ENCODE measurements around the gene DLGAP5. TPM values are rescaled to one million over a fixed set of nuclear protein-coding genes. Genes with fewer than 3 reads are reported as not detected.

The DLGAP5 gene, protein sequence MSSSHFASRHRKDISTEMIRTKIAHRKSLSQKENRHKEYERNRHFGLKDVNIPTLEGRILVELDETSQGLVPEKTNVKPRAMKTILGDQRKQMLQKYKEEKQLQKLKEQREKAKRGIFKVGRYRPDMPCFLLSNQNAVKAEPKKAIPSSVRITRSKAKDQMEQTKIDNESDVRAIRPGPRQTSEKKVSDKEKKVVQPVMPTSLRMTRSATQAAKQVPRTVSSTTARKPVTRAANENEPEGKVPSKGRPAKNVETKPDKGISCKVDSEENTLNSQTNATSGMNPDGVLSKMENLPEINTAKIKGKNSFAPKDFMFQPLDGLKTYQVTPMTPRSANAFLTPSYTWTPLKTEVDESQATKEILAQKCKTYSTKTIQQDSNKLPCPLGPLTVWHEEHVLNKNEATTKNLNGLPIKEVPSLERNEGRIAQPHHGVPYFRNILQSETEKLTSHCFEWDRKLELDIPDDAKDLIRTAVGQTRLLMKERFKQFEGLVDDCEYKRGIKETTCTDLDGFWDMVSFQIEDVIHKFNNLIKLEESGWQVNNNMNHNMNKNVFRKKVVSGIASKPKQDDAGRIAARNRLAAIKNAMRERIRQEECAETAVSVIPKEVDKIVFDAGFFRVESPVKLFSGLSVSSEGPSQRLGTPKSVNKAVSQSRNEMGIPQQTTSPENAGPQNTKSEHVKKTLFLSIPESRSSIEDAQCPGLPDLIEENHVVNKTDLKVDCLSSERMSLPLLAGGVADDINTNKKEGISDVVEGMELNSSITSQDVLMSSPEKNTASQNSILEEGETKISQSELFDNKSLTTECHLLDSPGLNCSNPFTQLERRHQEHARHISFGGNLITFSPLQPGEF
- total RNA-seq, result under 1 TPM in 1 of 2 donors, not detected in 1; 0.12 TPM
- 0.35 to 0.38 reads per million in 2 donors for total RNA-seq

DNA sequence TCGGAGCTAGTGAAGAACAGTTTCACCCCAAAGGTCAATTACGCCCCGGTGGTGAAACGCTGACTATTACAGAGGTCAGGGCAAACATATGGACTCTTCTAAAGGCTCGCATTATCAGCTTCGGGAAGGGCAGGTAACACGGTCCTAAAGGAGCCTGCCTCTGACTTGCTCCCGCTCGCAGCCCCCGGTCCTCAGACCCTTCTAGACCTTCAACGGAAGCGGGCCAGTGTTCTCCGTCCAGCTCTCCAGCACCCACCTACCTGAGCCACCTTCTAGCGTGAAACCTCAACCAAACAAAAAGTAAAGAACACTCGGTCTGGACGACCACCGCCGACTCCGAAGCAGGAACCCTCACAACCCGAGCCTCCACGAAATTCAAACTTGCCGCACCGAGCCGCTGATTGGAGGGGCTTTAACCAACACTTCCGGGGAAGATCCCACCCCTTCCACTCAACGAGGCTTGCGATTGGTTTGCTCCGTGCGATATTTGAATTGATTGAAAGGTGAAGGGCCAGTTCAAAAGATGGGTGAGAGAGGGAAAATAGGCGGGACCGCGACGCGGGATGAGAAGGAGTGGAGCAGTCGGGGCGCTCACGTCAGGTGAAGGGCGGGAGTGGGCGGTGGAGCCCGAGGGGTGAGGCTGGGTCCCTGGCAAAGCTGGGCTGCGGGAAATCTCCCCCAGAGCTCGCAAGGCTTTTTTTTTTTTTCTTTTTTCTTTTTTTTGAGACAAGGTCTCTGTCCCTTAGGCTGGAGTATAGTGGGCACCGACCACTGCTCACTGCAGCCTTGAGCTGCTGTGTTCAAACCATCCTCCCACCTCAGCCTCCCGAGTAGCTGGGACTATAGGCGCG is at the start of gene DLGAP5:
TSS of gene DLGAP5 (minus strand) at position 383 of the 851 bp plus-strand sequence. CDS start 2,406 bp downstream, outside the sequence.
- peak; percentile 98 for ATAC-seq
- H3K27me3 Mint-ChIP-seq, result no peaks in the 10 kb centered on the region
- H3K9me3 ChIP-seq (ENCODE audit: control insufficient read depth, low read length, poor library complexity, severe bottlenecking), result no peaks in the 10 kb centered on the region
- peak within 1 kb of the TSS; percentile 95 for H3K4me3 Mint-ChIP-seq
- peak within 1 kb of the TSS; percentile 59 for H3K27ac Mint-ChIP-seq
- DNase-seq, result peak; percentile 73 to 85 (median 81)
- no peaks in the 10 kb centered on the region for H3K36me3 Mint-ChIP-seq (ENCODE audit: low read depth)
- peaks cover 21% of the 10 kb centered on the region for H3K4me1 Mint-ChIP-seq

DNA sequence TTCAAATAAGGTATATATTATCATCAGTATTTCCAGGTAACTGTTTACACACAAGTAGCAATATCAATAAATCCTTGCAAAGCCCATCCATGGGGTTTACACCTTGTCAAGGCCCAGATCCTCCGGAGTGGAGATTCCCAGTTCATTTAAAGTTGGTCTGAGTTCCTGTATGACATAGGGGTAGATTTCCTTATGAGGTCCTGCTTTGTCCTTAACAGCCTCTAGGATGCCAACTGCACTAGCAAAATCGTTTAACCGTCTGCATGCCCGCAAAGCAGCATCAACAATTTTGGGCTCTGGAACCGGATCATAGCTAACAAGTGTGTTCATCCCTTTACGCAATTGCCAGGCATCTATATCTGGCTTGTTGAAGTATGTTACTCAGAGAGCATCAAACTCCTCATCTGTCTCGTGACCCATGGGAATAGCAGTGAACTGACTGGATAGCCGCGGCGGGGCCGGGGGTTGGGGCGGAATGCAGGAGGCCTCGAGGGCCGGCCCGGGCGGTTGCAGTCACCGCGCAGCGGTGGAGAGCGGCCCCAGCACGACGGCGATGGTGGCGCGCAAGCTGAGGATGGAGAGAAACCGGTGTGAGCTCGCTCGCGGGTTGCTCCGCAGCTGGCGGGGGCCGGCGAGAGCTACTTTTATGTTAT is 49.3 kb upstream of the DLGAP5 start:
- ATAC-seq (no peak), DNase-seq (no peak)
- peaks cover 3% of the 10 kb centered on the region for H3K36me3 Mint-ChIP-seq (ENCODE audit: low read depth)
- peaks cover 3% of the 10 kb centered on the region for H3K4me1 Mint-ChIP-seq
- H3K27ac Mint-ChIP-seq, result no peak overlapping the region
- no peaks in the 10 kb centered on the region for H3K9me3 ChIP-seq (ENCODE audit: control insufficient read depth, low read length, poor library complexity, severe bottlenecking)
- H3K4me3 Mint-ChIP-seq, result no peak overlapping the region
- H3K27me3 Mint-ChIP-seq, result peaks cover 32% of the 10 kb centered on the region

DNA sequence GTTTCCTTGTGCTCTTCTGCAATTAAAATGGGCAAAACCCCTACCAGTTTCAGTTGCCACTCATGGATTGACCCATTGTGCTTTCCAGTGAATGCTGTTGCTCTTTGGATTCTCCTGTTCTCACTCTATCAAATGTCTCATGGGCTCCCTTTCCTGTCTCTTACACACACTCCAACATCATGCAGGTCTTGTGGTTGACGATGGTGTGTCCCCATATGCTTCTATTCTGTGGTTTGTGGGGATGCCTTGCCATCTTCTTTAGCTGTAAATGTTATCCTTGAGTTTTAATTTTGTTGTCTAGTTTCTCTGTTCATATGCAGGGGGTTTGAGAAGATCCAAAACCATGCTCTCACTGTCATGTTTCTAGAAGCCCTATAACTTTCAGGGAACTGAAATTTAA is 47.9 kb upstream of the DLGAP5 start:
- no peaks in the 10 kb centered on the region for H3K9me3 ChIP-seq (ENCODE audit: control insufficient read depth, low read length, poor library complexity, severe bottlenecking)
- Mint-ChIP-seq H3K4me1 (peaks cover 3% of the 10 kb centered on the region), H3K27me3 (peaks cover 38% of the 10 kb centered on the region), H3K36me3 (ENCODE audit: low read depth) (peaks cover 2% of the 10 kb centered on the region), H3K4me3 (no peak overlapping the region), H3K27ac (no peak overlapping the region)
- no peak for DNase-seq
- ATAC-seq, result no peak

DNA sequence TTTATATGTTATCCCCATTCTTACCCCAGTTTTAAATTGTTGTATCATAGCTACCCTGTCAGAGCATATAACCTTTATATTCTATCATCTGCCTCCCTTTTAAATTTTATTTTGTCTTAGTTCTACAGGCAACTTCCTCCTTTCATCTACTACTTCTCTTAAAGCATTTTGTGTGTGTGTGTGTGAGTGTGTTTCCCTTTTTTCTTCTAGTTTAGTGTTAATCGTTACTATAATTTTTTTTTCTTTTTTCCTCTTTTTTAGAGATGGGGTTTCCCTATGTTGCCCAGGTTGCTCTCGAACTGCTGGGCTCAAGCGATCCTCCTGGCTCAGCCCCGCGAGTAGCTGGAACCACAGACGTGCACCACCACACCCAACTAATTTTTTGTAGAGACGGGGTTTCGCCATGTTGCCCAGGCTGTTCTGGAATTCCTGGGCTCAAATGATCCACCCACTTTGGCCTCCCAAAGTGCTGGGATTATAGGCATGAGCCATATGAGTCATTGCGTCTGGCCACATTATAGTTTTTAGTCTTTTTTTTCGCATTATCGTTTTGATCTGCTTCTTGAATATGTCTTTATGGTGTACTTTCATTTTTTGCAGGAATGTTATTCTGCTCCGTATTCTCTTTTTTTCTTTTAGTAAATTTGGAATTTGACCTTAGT is 46.8 kb upstream of the DLGAP5 start:
- H3K9me3 ChIP-seq (ENCODE audit: control insufficient read depth, low read length, poor library complexity, severe bottlenecking), result no peaks in the 10 kb centered on the region
- H3K27ac Mint-ChIP-seq, result no peak overlapping the region
- H3K27me3 Mint-ChIP-seq, result peaks cover 33% of the 10 kb centered on the region
- H3K4me3 Mint-ChIP-seq, result no peak overlapping the region
- DNase-seq (no peak), ATAC-seq (no peak)
- peaks cover 2% of the 10 kb centered on the region for H3K36me3 Mint-ChIP-seq (ENCODE audit: low read depth)
- H3K4me1 Mint-ChIP-seq, result peaks cover 3% of the 10 kb centered on the region

DNA sequence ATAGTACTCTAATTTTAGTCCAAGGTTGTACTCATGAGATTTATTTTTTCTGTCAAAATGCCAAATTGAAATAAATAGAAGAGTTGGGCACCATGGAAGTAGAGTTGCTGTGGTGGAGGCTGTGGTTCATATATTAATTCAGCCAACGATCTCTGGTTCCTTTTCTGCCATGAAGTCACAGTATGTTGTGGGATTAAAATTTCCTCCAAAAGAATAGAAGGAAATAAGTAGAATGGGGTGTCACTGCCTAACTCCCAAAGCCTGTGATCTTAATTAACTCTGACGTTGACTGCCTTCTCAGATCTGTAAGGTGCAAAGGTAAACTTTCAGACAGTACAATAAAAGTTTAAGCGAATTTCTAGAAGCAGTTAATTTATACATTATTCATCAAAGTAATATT is 42.2 kb upstream of the DLGAP5 start:
- Mint-ChIP-seq H3K4me1 (no peaks in the 10 kb centered on the region), H3K27me3 (peaks cover 34% of the 10 kb centered on the region)
- ATAC-seq, result no peak

DNA sequence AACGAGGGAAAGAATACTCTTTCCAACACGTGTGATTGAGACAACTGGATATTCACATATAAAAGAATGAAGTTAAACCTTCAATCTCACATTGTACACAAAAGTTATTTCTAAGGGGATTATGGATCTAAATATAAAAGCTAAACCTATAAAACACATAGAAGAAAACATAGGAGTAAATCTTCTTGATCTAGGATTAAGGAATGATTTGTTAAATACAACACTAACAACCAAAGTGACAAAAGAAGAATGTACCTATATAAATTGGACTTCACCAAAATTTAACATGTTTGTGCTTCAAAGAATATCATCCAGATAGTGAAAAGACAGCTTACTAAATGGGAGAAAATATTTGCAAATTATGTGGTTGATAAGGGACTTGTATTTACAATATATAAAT is 36.9 kb upstream of the DLGAP5 start:
- ATAC-seq, result no peak
- Mint-ChIP-seq H3K27me3 (peaks cover 31% of the 10 kb centered on the region), H3K4me3 (no peak overlapping the region)

More for the DNA sequence above, 42.2 kb upstream of the DLGAP5 start:
- no peaks in the 10 kb centered on the region for H3K9me3 ChIP-seq (ENCODE audit: control insufficient read depth, low read length, poor library complexity, severe bottlenecking)
- Mint-ChIP-seq H3K36me3 (ENCODE audit: low read depth) (peaks cover 2% of the 10 kb centered on the region), H3K4me3 (no peak overlapping the region), H3K27ac (no peak overlapping the region)
- DNase-seq, result no peak

DNA sequence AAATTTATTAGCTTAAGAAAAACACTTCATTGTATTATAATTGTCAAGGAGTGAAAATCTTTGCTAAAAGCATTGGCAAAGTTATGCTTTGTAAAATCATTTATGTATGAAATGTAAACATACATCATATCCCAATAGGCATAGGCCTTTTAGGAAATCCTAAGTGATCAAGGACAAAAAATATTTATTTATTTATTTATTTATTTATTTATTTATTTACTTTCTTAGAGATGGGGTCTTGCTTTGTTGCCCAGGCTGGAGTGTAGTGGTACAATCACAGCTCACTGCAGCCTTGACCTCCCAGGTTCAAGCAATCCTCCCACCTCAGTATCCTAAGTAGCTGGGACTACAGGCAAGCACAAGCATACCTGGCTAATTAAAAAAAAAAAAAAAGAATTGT is 32.0 kb upstream of the DLGAP5 start:
- Mint-ChIP-seq H3K27me3 (peaks cover 29% of the 10 kb centered on the region), H3K4me3 (no peak overlapping the region), H3K4me1 (no peaks in the 10 kb centered on the region), H3K36me3 (ENCODE audit: low read depth) (peaks cover 6% of the 10 kb centered on the region), H3K27ac (no peak overlapping the region)
- peaks cover 4% of the 10 kb centered on the region for H3K9me3 ChIP-seq (ENCODE audit: control insufficient read depth, low read length, poor library complexity, severe bottlenecking)
- no peak for ATAC-seq
- no peak for DNase-seq

More for the DNA sequence above, 36.9 kb upstream of the DLGAP5 start:
- Mint-ChIP-seq H3K27ac (no peak overlapping the region), H3K4me1 (no peaks in the 10 kb centered on the region), H3K36me3 (ENCODE audit: low read depth) (peaks cover 3% of the 10 kb centered on the region)
- peaks cover 4% of the 10 kb centered on the region for H3K9me3 ChIP-seq (ENCODE audit: control insufficient read depth, low read length, poor library complexity, severe bottlenecking)
- no peak for DNase-seq

DNA sequence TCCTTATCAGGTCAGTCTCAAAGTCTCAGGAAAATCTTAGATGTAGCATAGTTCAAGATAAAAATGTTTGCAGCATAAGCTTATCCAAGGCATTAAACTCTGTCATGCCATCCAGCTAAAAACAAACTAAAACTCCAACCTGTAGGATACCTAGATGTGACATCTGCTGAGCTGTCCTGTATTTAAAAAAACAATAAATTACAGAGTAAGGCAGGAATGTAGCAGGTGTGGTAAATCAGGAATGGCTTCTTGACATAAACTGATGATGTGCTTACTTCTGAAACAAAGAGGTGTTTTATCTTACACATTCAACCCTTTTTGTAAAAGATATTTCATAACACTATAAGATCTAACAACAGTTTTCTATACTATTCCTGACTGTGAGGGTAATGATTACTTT is 30.6 kb upstream of the DLGAP5 start:
- no peaks in the 10 kb centered on the region for H3K4me1 Mint-ChIP-seq
- H3K27me3 Mint-ChIP-seq, result peaks cover 22% of the 10 kb centered on the region
- no peak for ATAC-seq
- peaks cover 6% of the 10 kb centered on the region for H3K36me3 Mint-ChIP-seq (ENCODE audit: low read depth)
- H3K4me3 Mint-ChIP-seq, result no peak overlapping the region
- DNase-seq, result no peak
- H3K27ac Mint-ChIP-seq, result no peak overlapping the region
- peaks cover 4% of the 10 kb centered on the region for H3K9me3 ChIP-seq (ENCODE audit: control insufficient read depth, low read length, poor library complexity, severe bottlenecking)

DNA sequence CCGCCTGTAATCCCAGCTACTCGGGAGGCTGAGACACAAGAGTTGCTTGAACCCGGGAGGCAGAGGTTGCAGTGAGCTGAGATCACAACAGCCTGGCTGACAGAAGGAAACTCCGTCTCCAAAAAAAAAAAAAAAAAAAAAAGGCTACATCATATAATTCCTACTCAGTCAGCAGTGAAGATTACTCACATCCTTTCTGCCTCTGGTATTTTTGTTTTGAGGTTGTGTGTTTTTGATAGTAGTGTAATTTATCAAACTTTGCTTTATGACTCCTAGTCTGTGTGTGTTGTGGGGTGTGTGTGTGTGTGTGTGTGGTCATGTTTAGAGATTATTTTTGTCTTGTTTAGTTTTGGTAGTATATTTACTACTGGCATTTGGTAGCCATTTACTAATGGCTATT is 29.8 kb upstream of the DLGAP5 start:
- H3K36me3 Mint-ChIP-seq (ENCODE audit: low read depth), result peaks cover 6% of the 10 kb centered on the region
- H3K4me3 Mint-ChIP-seq, result peak overlapping the region; percentile 31
- H3K4me1 Mint-ChIP-seq, result no peaks in the 10 kb centered on the region
- peaks cover 17% of the 10 kb centered on the region for H3K27me3 Mint-ChIP-seq
- H3K27ac Mint-ChIP-seq, result no peak overlapping the region
- ATAC-seq (no peak), DNase-seq (no peak)
- no peaks in the 10 kb centered on the region for H3K9me3 ChIP-seq (ENCODE audit: control insufficient read depth, low read length, poor library complexity, severe bottlenecking)

DNA sequence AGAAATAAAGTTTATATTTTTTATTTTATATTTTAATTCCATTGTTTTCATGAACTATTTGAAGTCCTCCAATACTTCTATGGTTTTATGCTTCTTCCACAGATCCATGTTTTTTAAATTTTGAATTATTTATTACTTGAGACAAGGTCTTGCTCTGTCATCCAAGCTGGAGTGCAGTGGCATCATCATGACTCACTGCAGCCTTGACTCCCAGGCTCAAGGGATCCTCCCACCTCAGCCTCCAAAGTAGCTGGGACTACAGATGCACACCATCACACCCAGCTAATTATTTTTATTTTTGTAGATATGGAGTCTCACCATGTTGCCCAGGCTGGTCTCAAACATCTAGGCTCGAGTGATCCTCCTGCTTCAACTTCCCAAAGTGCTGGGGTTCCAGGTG is 28.8 kb upstream of the DLGAP5 start:
- Mint-ChIP-seq H3K36me3 (ENCODE audit: low read depth) (peaks cover 3% of the 10 kb centered on the region), H3K4me1 (no peaks in the 10 kb centered on the region), H3K27ac (no peak overlapping the region), H3K4me3 (no peak overlapping the region), H3K27me3 (peaks cover 17% of the 10 kb centered on the region)
- no peaks in the 10 kb centered on the region for H3K9me3 ChIP-seq (ENCODE audit: control insufficient read depth, low read length, poor library complexity, severe bottlenecking)
- DNase-seq (no peak), ATAC-seq (no peak)

DNA sequence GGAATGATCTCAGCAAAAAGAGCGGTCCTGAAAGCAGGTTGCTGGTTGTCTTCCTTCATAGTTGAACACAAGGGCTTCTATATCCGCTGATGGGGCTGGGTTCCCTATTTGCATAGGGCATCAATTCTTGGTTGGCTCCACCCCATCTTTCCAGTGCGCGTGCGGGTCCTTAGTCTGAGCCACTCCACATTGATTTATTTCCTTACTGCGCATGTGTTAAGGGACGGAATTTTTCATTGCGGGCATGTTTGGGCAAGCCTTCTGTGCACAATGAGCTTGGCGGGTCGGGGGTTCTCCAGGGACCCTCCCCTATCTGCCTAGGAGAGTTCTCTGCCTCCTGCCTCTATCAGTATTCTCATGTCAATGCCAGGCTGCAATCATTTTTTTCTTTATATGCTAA is 21.2 kb upstream of the DLGAP5 start:
- peaks cover 2% of the 10 kb centered on the region for H3K36me3 Mint-ChIP-seq (ENCODE audit: low read depth)
- H3K4me1 Mint-ChIP-seq, result peaks cover 5% of the 10 kb centered on the region
- no peak overlapping the region for H3K27ac Mint-ChIP-seq
- no peaks in the 10 kb centered on the region for H3K9me3 ChIP-seq (ENCODE audit: control insufficient read depth, low read length, poor library complexity, severe bottlenecking)
- no peaks in the 10 kb centered on the region for H3K27me3 Mint-ChIP-seq
- no peak for DNase-seq
- no peak overlapping the region for H3K4me3 Mint-ChIP-seq
- ATAC-seq, result peak; percentile 8

DNA sequence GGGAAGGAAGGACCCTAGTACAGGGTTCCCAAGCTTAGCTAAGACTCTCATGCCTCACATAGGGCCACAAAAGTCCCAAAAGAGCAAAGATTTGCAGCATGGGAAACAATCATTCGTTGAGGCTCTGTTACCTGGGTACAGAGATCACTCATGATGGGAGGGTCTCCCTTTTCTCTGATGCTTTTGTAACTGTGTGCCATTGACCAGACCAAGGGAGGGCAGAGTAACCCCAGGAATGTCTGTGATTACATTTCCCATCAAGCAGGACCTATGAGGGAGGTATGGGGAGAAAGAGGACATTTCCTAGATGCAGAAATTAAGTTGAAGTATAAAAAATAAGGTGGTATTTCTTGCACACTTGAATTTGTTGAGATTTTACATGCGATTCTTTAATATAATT is 16.4 kb upstream of the DLGAP5 start:
- Mint-ChIP-seq H3K27me3 (no peaks in the 10 kb centered on the region), H3K27ac (no peak overlapping the region), H3K4me3 (no peak overlapping the region), H3K4me1 (peaks cover 2% of the 10 kb centered on the region), H3K36me3 (ENCODE audit: low read depth) (no peaks in the 10 kb centered on the region)
- H3K9me3 ChIP-seq (ENCODE audit: control insufficient read depth, low read length, poor library complexity, severe bottlenecking), result no peaks in the 10 kb centered on the region
- ATAC-seq (no peak), DNase-seq (no peak)

Measured in T-helper 17 cell (primary cell).